ENCODE measurements around the gene CREB5.

DNA sequence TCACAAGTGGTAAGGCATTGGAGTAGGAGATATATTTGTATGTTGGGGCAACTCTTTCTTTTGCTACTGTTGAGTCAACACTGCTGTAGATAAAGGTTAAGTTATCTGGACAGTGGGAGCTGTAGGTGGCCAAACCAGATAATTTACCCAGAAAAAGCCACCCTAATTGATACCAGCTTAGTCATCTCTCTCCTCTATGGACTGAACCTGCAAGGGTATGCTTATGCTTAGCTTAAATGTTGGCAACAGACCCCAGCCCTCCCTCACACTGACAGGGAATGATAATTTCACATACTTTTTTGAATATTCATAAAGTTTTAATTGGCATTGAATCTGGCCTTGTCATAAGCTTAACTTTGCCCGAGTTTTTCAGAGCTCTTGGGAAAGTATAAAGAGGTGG lies 66.3 kb downstream of the CREB5 start:
- TF ChIP-seq, protein P1, sequence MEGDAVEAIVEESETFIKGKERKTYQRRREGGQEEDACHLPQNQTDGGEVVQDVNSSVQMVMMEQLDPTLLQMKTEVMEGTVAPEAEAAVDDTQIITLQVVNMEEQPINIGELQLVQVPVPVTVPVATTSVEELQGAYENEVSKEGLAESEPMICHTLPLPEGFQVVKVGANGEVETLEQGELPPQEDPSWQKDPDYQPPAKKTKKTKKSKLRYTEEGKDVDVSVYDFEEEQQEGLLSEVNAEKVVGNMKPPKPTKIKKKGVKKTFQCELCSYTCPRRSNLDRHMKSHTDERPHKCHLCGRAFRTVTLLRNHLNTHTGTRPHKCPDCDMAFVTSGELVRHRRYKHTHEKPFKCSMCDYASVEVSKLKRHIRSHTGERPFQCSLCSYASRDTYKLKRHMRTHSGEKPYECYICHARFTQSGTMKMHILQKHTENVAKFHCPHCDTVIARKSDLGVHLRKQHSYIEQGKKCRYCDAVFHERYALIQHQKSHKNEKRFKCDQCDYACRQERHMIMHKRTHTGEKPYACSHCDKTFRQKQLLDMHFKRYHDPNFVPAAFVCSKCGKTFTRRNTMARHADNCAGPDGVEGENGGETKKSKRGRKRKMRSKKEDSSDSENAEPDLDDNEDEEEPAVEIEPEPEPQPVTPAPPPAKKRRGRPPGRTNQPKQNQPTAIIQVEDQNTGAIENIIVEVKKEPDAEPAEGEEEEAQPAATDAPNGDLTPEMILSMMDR (IDR thresholded peaks at IDR 0.05) = no peak
- no peak for TF ChIP-seq POLR2A (IDR thresholded peaks at IDR 0.05)
